GM23338 (cell line): Measurements from ENCODE around the gene MLLT3. TPM values are rescaled to one million over a fixed set of nuclear protein-coding genes. Genes with fewer than 3 reads are reported as not detected.

Source experiments
- ATAC-seq: fragments of 200-7000 bp; cut with Tn5 transposase; 3 replicates; pipeline ENCODE4 v1.9.1; 2020
- DNase-seq: peaks from one replicate; pipeline ENCODE4 v3.0.0-alpha.2; 2015; ENCODE audit warnings: low spot score
- H2AFZ ChIP-seq: fragments of 200-600 bp; sonication (generic); 2 replicates; pipeline ENCODE4 v1.8.0; 2016; ENCODE audit warnings: antibody characterized with exemption, mild to moderate bottlenecking, moderate library complexity
- H3F3A ChIP-seq: fragments of 200-600 bp; sonication (generic); replicated peaks from 2 replicates; pipeline ENCODE4 v1.8.0; 2017; ENCODE audit warnings: antibody characterized with exemption, mixed run types, low read depth
- H3K27ac ChIP-seq: fragments of 200-600 bp; sonication (generic); 2 replicates; pipeline ENCODE4 v1.6.1; 2016; ENCODE audit warnings: low read depth
- H3K27me3 ChIP-seq: fragments of 200-600 bp; sonication (generic); 2 replicates; pipeline ENCODE4 v1.8.0; 2016; ENCODE audit warnings: mild to moderate bottlenecking, mixed run types, moderate library complexity; ENCODE audit not compliant: insufficient read depth
- H3K36me3 ChIP-seq: fragments of 200-600 bp; sonication (generic); 2 replicates; pipeline ENCODE4 v1.8.0; 2016; ENCODE audit warnings: mild to moderate bottlenecking; ENCODE audit not compliant: insufficient read depth
- H3K4me1 ChIP-seq: fragments of 200-600 bp; sonication (generic); 2 replicates; pipeline ENCODE4 v1.8.0; 2016; ENCODE audit warnings: mild to moderate bottlenecking, moderate library complexity; ENCODE audit not compliant: insufficient read depth
- H3K4me2 ChIP-seq: fragments of 200-600 bp; sonication (generic); 2 replicates; pipeline ENCODE4 v1.7.1; 2017; ENCODE audit warnings: mixed run types
- H3K4me3 ChIP-seq: fragments of 200-600 bp; sonication (generic); 2 replicates; pipeline ENCODE4 v1.6.1; 2016; ENCODE audit warnings: mixed run types
- H3K79me2 ChIP-seq: fragments of 200-600 bp; sonication (generic); replicated peaks from 2 replicates; pipeline ENCODE4 v1.8.0; 2017; ENCODE audit warnings: mild to moderate bottlenecking; ENCODE audit not compliant: insufficient read depth
- H3K9me2 ChIP-seq: fragments of 200-600 bp; sonication (generic); 2 replicates; pipeline ENCODE4 v1.8.0; 2017; ENCODE audit not compliant: insufficient read depth
- H4K20me1 ChIP-seq: fragments of 200-600 bp; sonication (generic); replicated peaks from 2 replicates; pipeline ENCODE4 v1.8.0; 2017; ENCODE audit warnings: mild to moderate bottlenecking; ENCODE audit not compliant: insufficient read depth
- H3K27ac Mint-ChIP-seq: 2 replicates; pipeline ENCODE4 v1.8.0; 2020; ENCODE audit warnings: inconsistent platforms, mild to moderate bottlenecking, moderate library complexity, mixed read lengths
- H3K27me3 Mint-ChIP-seq: 3 replicates; pipeline ENCODE4 v1.8.0; 2022; ENCODE audit warnings: low read depth, mild to moderate bottlenecking, moderate library complexity, mixed read lengths, inconsistent platforms; ENCODE audit not compliant: insufficient read depth, poor library complexity
- H3K36me3 Mint-ChIP-seq: 3 replicates; pipeline ENCODE4 v1.8.0; 2021; ENCODE audit warnings: low read depth, mild to moderate bottlenecking, inconsistent platforms, moderate library complexity, mixed read lengths
- H3K4me1 Mint-ChIP-seq: 3 replicates; pipeline ENCODE4 v1.8.0; 2020; ENCODE audit warnings: mild to moderate bottlenecking, inconsistent platforms, mixed read lengths
- H3K4me3 Mint-ChIP-seq: 3 replicates; pipeline ENCODE4 v1.8.0; 2021; ENCODE audit warnings: moderate library complexity, mild to moderate bottlenecking, inconsistent platforms, mixed read lengths
- H3K9me3 Mint-ChIP-seq: 3 replicates; pipeline ENCODE4 v1.8.0; 2020; ENCODE audit warnings: moderate library complexity, mild to moderate bottlenecking, inconsistent platforms, mixed read lengths
- CREB1 ChIP-seq: fragments of 250-450 bp; sonication (Bioruptor Pico); IDR thresholded peaks from 2 replicates; pipeline ENCODE4 v1.5.0; 2020; ENCODE audit warnings: low read depth, mild to moderate bottlenecking, moderate library complexity
- CTCF ChIP-seq, 2 experiments: fragments of 200-600 bp in 1 of 2; sonication (generic) in 1 of 2; conservative IDR thresholded peaks; 2 replicates each; pipeline versions ENCODE4 v1.5.1 to v1.6.1; 2016 to 2017; ENCODE audit warnings: antibody characterized with exemption in 2 of 2, low read depth in 2 of 2, mild to moderate bottlenecking in 2 of 2, moderate library complexity in 1 of 2
- ETS1 ChIP-seq: IDR thresholded peaks from 2 replicates; pipeline ENCODE4 v1.6.1; 2016; ENCODE audit warnings: antibody characterized with exemption
- EZH2 ChIP-seq: fragments of 200-600 bp; sonication (generic); IDR thresholded peaks from one replicate; pipeline ENCODE4 v1.8.0; 2017; ENCODE audit warnings: antibody characterized with exemption, mild to moderate bottlenecking, low read depth; ENCODE audit not compliant: unreplicated experiment
- JUNB ChIP-seq: IDR thresholded peaks from one replicate; pipeline ENCODE4 v1.6.1; 2016; ENCODE audit warnings: antibody characterized with exemption; ENCODE audit not compliant: unreplicated experiment
- NANOG ChIP-seq: IDR thresholded peaks from 2 replicates; pipeline ENCODE4 v1.6.1; 2016; ENCODE audit warnings: antibody characterized with exemption, borderline replicate concordance
- POLR2AphosphoS5 ChIP-seq: IDR thresholded peaks from 2 replicates; pipeline ENCODE4 v1.6.1; 2016; ENCODE audit warnings: antibody characterized with exemption, low read depth
- REST ChIP-seq: IDR thresholded peaks from one replicate; pipeline ENCODE4 v1.6.1; 2018; ENCODE audit warnings: antibody characterized with exemption; ENCODE audit not compliant: unreplicated experiment
- STAT1 ChIP-seq: IDR thresholded peaks from one replicate; pipeline ENCODE4 v1.6.1; 2016; ENCODE audit warnings: antibody characterized with exemption; ENCODE audit not compliant: unreplicated experiment
- ZNF114 ChIP-seq: fragments of 250-450 bp; sonication (Bioruptor Pico); IDR thresholded peaks from 2 replicates; pipeline ENCODE4 v1.5.0; 2020; ENCODE audit warnings: mild to moderate bottlenecking, moderate library complexity
- ZNF331 ChIP-seq: fragments of 250-450 bp; sonication (Bioruptor Pico); IDR thresholded peaks from 2 replicates; pipeline ENCODE4 v1.5.0; 2020; ENCODE audit warnings: low read depth, mild to moderate bottlenecking, moderate library complexity
- ZNF462 ChIP-seq: fragments of 250-450 bp; sonication (Bioruptor Pico); IDR thresholded peaks from 2 replicates; pipeline ENCODE4 v1.5.0; 2020; ENCODE audit warnings: mild to moderate bottlenecking, moderate library complexity
- polyA plus RNA-seq: library from polyadenylated mRNA; unstranded; fragments of >200 nt; fragmentation: Nextera tagmentation; extraction: Ambion mirVana; gene quantifications from 2 replicates; pipeline ENCODE4 v1.2.1, GENCODE V29; 2016
- total RNA-seq: library from RNA; depleted of rRNA; stranded (reverse); fragments of >200 nt; shearing (Covaris generic); gene quantifications from 2 replicates; pipeline ENCODE4 v1.2.3, GENCODE V29; 2014

The MLLT3 gene
- total and polyA plus RNA-seq, 2 experiments from 2014 or later: 7.5 to 9.5 TPM

- TF ChIP-seq ZNF462: no peak
Observed at GRCh38 chr9:20603524-20604268, 18.6 kb downstream of the MLLT3 start (continued).

- no peaks in the 10 kb centered on the region for H3F3A ChIP-seq
- H3K27ac Mint-ChIP-seq: no peak overlapping the region
- H3K36me3 ChIP-seq: no peaks in the 10 kb centered on the region
- H3K27me3 ChIP-seq: no peaks in the 10 kb centered on the region
- H3K27ac ChIP-seq: no peak overlapping the region
- H3K4me3 Mint-ChIP-seq: no peak overlapping the region
- H3K4me1 ChIP-seq: peaks cover 4% of the 10 kb centered on the region; the same call in 1 of the 2 replicates
- no peaks in the 10 kb centered on the region for H3K36me3 Mint-ChIP-seq
- DNase-seq (no peak), ATAC-seq (no peak)
- no peaks in the 10 kb centered on the region for H3K27me3 Mint-ChIP-seq
- no peaks in the 10 kb centered on the region for H3K79me2 ChIP-seq
- H4K20me1 ChIP-seq: no peaks in the 10 kb centered on the region
- no peak overlapping the region for H2AFZ ChIP-seq
- no peak overlapping the region for H3K4me3 ChIP-seq
- no peaks in the 10 kb centered on the region for H3K9me2 ChIP-seq
- peaks cover 26% of the 10 kb centered on the region for H3K4me1 Mint-ChIP-seq
- no peak overlapping the region for H3K4me2 ChIP-seq
- no peaks in the 10 kb centered on the region for H3K9me3 Mint-ChIP-seq
- TF ChIP-seq CTCF (conservative IDR thresholded peaks at IDR 0.05; ENCODE audit: low read depth in 2 of 2) (no peak), POLR2AphosphoS5 (no peak), ETS1 (no peak), CREB1 (CRISPR knock-in tag) (no peak), ZNF114 (CRISPR knock-in tag) (no peak), REST (no peak), NANOG (no peak), EZH2 (no peak), ZNF331 (CRISPR knock-in tag) (no peak), JUNB (no peak), STAT1 (no peak)
Observed at GRCh38 chr9:20601292-20601691, 21.0 kb downstream of the MLLT3 start.
